ENCODE data around the gene BROX. TPM values are rescaled to one million over a fixed set of nuclear protein-coding genes. Genes with fewer than 3 reads are reported as not detected.
A peak's percentile ranks its signal among the peaks of the same experiment; 100 is the strongest.

The BROX gene
- total RNA-seq, 1 donor from 2014 or later, result 50.2 TPM

- H3K27me3 ChIP-seq (ENCODE audit: low read depth), result no peaks in the 10 kb centered on the region
- ATAC-seq (no peak), DNase-seq (no peak)
- H3K9me3 ChIP-seq, result peaks cover 11% of the 10 kb centered on the region
- no peak overlapping the region for H3K27ac ChIP-seq
- peaks cover 10% of the 10 kb centered on the region for H3K4me1 ChIP-seq
- no peak for TF ChIP-seq CTCF (IDR thresholded peaks at IDR 0.05)
- no peaks in the 10 kb centered on the region for H3K36me3 ChIP-seq
- intact Hi-C loops (cut with DNase I), result no loop called here
- no peak overlapping the region for H3K4me3 ChIP-seq
Measured at GRCh38 chr1:222769971-222770620, 57.7 kb downstream of the BROX start.

DNA sequence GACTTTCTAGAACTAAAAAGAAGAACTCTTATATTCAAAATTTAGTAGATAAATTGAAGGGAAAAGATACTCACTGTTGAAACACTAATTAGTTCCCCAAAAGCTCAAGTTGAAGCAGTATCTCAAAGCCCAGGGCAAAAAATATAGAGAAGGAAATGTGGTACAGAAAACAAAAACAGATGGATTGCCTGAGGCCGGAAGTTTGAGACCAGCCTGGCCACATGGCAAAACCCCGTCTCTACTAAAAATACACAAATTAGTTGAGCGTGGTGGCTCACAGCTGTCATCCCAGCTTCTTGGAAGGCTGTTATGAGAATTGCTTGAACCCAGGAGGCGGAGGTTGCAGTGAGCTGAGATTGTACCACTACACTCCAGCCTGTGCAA lies 60.6 kb downstream of the BROX start:
- ATAC-seq, result peak; percentile 44 to 54
- H3K27ac ChIP-seq, result peak overlapping the region; percentile 69
- no peak for DNase-seq

GRCh38 chr1:222777463-222777862 lies 65.1 kb downstream of the BROX start:
- Histone ChIP-seq H3K27ac (no peak overlapping the region), H3K4me1 (peaks cover 8% of the 10 kb centered on the region), H3K9me3 (no peaks in the 10 kb centered on the region), H3K27me3 (ENCODE audit: low read depth) (no peaks in the 10 kb centered on the region), H3K36me3 (no peaks in the 10 kb centered on the region), H3K4me3 (no peak overlapping the region)
- intact Hi-C loops (cut with DNase I), result no loop called here
- peak; percentile 39 to 52 for ATAC-seq
- TF ChIP-seq CTCF (IDR thresholded peaks at IDR 0.05), result no peak
- no peak for DNase-seq

More for the DNA sequence above, 60.6 kb downstream of the BROX start:
- intact Hi-C loops (cut with DNase I), result no loop called here
- peaks cover 14% of the 10 kb centered on the region for H3K4me1 ChIP-seq
- peak overlapping the region; percentile 40 for H3K4me3 ChIP-seq
- no peak for TF ChIP-seq CTCF (IDR thresholded peaks at IDR 0.05)
- H3K9me3 ChIP-seq, result peaks cover 11% of the 10 kb centered on the region
- no peaks in the 10 kb centered on the region for H3K36me3 ChIP-seq
- no peaks in the 10 kb centered on the region for H3K27me3 ChIP-seq (ENCODE audit: low read depth)

- Histone ChIP-seq H3K9me3 (no peaks in the 10 kb centered on the region), H3K27me3 (ENCODE audit: low read depth) (no peaks in the 10 kb centered on the region), H3K4me3 (no peak overlapping the region), H3K36me3 (no peaks in the 10 kb centered on the region), H3K27ac (no peak overlapping the region), H3K4me1 (peaks cover 8% of the 10 kb centered on the region)
- intact Hi-C loops (cut with DNase I), result no loop called here
- TF ChIP-seq CTCF (IDR thresholded peaks at IDR 0.05), result no peak
- ATAC-seq (no peak), DNase-seq (no peak)
Measured at GRCh38 chr1:222777977-222778376, 65.6 kb downstream of the BROX start.

GRCh38 chr1:222781251-222781650 lies 68.9 kb downstream of the BROX start:
- Histone ChIP-seq H3K4me3 (no peak overlapping the region), H3K4me1 (peaks cover 23% of the 10 kb centered on the region), H3K36me3 (no peaks in the 10 kb centered on the region), H3K27me3 (ENCODE audit: low read depth) (no peaks in the 10 kb centered on the region), H3K27ac (no peak overlapping the region), H3K9me3 (no peaks in the 10 kb centered on the region)
- DNase-seq (no peak), ATAC-seq (no peak)
- TF ChIP-seq CTCF (IDR thresholded peaks at IDR 0.05), result no peak
- intact Hi-C loops (cut with DNase I), result no loop called here

All from lower lobe of right lung (tissue), 2 donors.